Measurements from ENCODE around the gene KRTAP10-5. TPM values are rescaled to one million over a fixed set of nuclear protein-coding genes. Genes with fewer than 3 reads are reported as not detected.

The KRTAP10-5 gene
- total RNA-seq, 1 experiment from 2014 or later: not detected

GRCh38 chr21:44572959-44573583 is 7.3 kb downstream of the KRTAP10-5 start:
- intact Hi-C loops (cut with micrococcal nuclease; ENCODE audit: unreplicated experiment) (no loop called here), in situ Hi-C loops (cut with HindIII; ENCODE audit: low pct_unique_long_range_greater_than_20kb, low sequenced_read_pairs) (no loop called here)
- ChIA-PET CTCF (no interaction called here), POLR2A (no interaction called here)
- Histone ChIP-seq H3K4me3 (ENCODE audit: low read depth in 2 of 2, low read length in 2 of 2) (no peak overlapping the region), H3K9me3 (ENCODE audit: control insufficient read depth, insufficient read depth, low read depth, low read length) (no peaks in the 10 kb centered on the region), H3K27ac (ENCODE audit: low read length) (peak overlapping the region; percentile 29; the same call in 1 of the 2 replicates), H3K27me3 (ENCODE audit: control insufficient read depth, insufficient read depth, low read length) (no peaks in the 10 kb centered on the region), H3K4me1 (ENCODE audit: control insufficient read depth, insufficient read depth, low read length) (peaks cover 5% of the 10 kb centered on the region; the same call in 1 of the 2 replicates), H3K36me3 (ENCODE audit: control insufficient read depth, insufficient read depth, low read length) (no peaks in the 10 kb centered on the region)
- DNase-seq (ENCODE audit: low read depth, low spot score) (no peak), ATAC-seq (peak; percentile 56; the same call in 1 of the 2 replicates)
- BruUV-seq (replicated peaks): no TSS peak
- no peak for TF ChIP-seq CTCF (IDR thresholded peaks at IDR 0.05)
- TF ChIP-seq TCF7L2 (IDR thresholded peaks at IDR 0.05; ENCODE audit: low read depth, low read length): no peak
- TF ChIP-seq POLR2AphosphoS5 (IDR thresholded peaks at IDR 0.05; ENCODE audit: low read depth, low read length): no peak
- no peak for TF ChIP-seq SIN3A (IDR thresholded peaks at IDR 0.05; ENCODE audit: borderline replicate concordance, insufficient read depth, low read depth, low read length)
- TF ChIP-seq REST (IDR thresholded peaks at IDR 0.05; ENCODE audit: insufficient read depth in 1 of 2, low read depth in 2 of 2, low read length in 1 of 2): no peak

- in situ Hi-C loops (cut with HindIII; ENCODE audit: low pct_unique_long_range_greater_than_20kb, low sequenced_read_pairs): no loop called here
- Histone ChIP-seq H3K4me3 (ENCODE audit: low read depth in 2 of 2, low read length in 2 of 2) (no peak overlapping the region), H3K27me3 (ENCODE audit: control insufficient read depth, insufficient read depth, low read length) (no peaks in the 10 kb centered on the region), H3K4me1 (ENCODE audit: control insufficient read depth, insufficient read depth, low read length) (peaks cover 5% of the 10 kb centered on the region; the same call in 1 of the 2 replicates), H3K27ac (ENCODE audit: low read length) (no peak overlapping the region), H3K9me3 (ENCODE audit: control insufficient read depth, insufficient read depth, low read depth, low read length) (no peaks in the 10 kb centered on the region), H3K36me3 (ENCODE audit: control insufficient read depth, insufficient read depth, low read length) (no peaks in the 10 kb centered on the region)
- BruUV-seq (replicated peaks): no TSS peak
- TF ChIP-seq REST (IDR thresholded peaks at IDR 0.05; ENCODE audit: insufficient read depth in 1 of 2, low read depth in 2 of 2, low read length in 1 of 2) (no peak), POLR2AphosphoS5 (IDR thresholded peaks at IDR 0.05; ENCODE audit: low read depth, low read length) (no peak), SIN3A (IDR thresholded peaks at IDR 0.05; ENCODE audit: borderline replicate concordance, insufficient read depth, low read depth, low read length) (no peak), CTCF (IDR thresholded peaks at IDR 0.05) (no peak), TCF7L2 (IDR thresholded peaks at IDR 0.05; ENCODE audit: low read depth, low read length) (no peak)
- intact Hi-C loops (cut with micrococcal nuclease; ENCODE audit: unreplicated experiment): no loop called here
- DNase-seq (ENCODE audit: low read depth, low spot score) (no peak), ATAC-seq (no peak)
- CTCF ChIA-PET: no interaction called here
- POLR2A ChIA-PET: no interaction called here
Observed at GRCh38 chr21:44571844-44572782, 8.3 kb downstream of the KRTAP10-5 start.
